Measurements from ENCODE around the gene ARHGEF4.

DNA sequence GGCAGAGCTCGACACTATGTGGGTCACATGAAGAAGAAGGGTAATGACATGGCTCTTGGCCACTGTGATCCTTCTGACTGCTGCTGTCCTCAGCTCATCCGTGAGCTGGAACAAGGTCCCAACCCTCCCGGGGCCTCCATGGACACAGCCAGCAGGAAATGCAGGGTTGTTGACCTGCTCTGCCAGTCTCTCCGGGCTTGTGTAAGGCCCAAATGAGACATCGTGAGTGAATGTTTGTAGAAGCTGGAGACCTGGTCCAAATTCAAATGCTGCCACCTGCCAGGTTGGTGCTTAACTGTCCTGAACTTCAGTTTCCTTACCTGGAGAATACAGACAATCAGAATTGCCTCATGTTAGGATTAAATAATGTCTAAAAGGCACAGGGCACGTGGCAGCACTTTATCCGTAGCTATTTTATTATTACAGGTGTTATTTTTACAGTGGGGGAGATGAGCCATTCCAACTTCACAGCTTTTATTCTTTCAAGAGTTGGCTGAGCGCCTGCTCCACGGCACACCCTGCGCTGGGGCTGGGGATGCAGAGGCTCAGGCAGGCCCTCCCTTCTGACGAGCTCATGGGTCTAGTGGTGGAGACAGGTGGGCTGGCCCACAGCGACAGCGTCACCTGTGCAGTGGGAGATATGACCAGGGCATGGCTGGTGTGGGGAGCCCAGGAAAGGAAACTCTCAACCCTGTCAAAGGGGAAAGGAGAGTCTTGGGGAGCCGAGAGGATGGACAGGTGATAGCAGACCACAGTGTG is 15.1 kb downstream of the ARHGEF4 start:
- TF ChIP-seq, protein P1, sequence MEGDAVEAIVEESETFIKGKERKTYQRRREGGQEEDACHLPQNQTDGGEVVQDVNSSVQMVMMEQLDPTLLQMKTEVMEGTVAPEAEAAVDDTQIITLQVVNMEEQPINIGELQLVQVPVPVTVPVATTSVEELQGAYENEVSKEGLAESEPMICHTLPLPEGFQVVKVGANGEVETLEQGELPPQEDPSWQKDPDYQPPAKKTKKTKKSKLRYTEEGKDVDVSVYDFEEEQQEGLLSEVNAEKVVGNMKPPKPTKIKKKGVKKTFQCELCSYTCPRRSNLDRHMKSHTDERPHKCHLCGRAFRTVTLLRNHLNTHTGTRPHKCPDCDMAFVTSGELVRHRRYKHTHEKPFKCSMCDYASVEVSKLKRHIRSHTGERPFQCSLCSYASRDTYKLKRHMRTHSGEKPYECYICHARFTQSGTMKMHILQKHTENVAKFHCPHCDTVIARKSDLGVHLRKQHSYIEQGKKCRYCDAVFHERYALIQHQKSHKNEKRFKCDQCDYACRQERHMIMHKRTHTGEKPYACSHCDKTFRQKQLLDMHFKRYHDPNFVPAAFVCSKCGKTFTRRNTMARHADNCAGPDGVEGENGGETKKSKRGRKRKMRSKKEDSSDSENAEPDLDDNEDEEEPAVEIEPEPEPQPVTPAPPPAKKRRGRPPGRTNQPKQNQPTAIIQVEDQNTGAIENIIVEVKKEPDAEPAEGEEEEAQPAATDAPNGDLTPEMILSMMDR (IDR thresholded peaks at IDR 0.05 in 2 of 3, conservative IDR thresholded peaks at IDR 0.05 in 1 of 3; ENCODE audit: borderline replicate concordance in 1 of 3, insufficient read depth in 1 of 3, low read depth in 2 of 3, low read length in 2 of 3) = no peak
- no peak for TF ChIP-seq POLR2AphosphoS5 (IDR thresholded peaks at IDR 0.05; ENCODE audit: low read depth, low read length)
- no peak for TF ChIP-seq JUND (IDR thresholded peaks at IDR 0.05)
- no peak for TF ChIP-seq EZH2 (IDR thresholded peaks at IDR 0.05)
- TF ChIP-seq FOSL1 (IDR thresholded peaks at IDR 0.05; ENCODE audit: low read depth) = no peak
- TF ChIP-seq SIN3A (IDR thresholded peaks at IDR 0.05; ENCODE audit: low read depth) = no peak
- no peak for TF ChIP-seq RAD21 (IDR thresholded peaks at IDR 0.05; ENCODE audit: low read depth)
- TF ChIP-seq CEBPB (IDR thresholded peaks at IDR 0.05; ENCODE audit: low read depth) = no peak
- no peak for TF ChIP-seq CBX3 (IDR thresholded peaks at IDR 0.05; ENCODE audit: low read depth)
- no peak for TF ChIP-seq EZH2phosphoT487 (IDR thresholded peaks at IDR 0.05; ENCODE audit: borderline replicate concordance)
- TF ChIP-seq YY1 (IDR thresholded peaks at IDR 0.05; ENCODE audit: extremely low read depth, insufficient replicate concordance, low read depth, low read length) = no peak

Measured in HCT116 (cell line).